ENCODE results near the gene ANXA11.
"Not testable (repeated sequence)": the region's sequence is repeated elsewhere in the genome, so short reads cannot be mapped to it uniquely, and the experiment has no call there.

ANXA11 gene

DNA sequence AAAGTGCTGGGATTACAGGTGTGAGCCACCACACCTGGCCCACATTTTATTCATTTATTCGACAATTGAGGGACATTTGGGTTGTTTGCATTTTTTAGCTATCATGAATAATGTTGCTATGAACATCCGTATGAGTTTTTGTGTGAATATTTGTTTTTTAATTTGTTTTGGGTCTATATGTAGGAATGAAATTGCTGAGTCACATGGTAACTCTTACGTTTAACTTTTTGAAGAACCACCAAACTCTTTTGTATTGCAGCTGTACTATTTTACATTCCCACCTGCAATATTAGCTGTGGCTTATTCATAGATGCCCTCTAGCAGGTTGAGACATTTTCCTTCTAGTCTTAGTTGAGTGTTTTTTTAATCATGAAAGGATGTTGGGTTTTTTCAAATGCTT, 58.4 kb downstream of the ANXA11 start:
- no peak for DNase-seq (ENCODE audit: low read depth in 2 of 2, low spot score in 1 of 2)

DNA sequence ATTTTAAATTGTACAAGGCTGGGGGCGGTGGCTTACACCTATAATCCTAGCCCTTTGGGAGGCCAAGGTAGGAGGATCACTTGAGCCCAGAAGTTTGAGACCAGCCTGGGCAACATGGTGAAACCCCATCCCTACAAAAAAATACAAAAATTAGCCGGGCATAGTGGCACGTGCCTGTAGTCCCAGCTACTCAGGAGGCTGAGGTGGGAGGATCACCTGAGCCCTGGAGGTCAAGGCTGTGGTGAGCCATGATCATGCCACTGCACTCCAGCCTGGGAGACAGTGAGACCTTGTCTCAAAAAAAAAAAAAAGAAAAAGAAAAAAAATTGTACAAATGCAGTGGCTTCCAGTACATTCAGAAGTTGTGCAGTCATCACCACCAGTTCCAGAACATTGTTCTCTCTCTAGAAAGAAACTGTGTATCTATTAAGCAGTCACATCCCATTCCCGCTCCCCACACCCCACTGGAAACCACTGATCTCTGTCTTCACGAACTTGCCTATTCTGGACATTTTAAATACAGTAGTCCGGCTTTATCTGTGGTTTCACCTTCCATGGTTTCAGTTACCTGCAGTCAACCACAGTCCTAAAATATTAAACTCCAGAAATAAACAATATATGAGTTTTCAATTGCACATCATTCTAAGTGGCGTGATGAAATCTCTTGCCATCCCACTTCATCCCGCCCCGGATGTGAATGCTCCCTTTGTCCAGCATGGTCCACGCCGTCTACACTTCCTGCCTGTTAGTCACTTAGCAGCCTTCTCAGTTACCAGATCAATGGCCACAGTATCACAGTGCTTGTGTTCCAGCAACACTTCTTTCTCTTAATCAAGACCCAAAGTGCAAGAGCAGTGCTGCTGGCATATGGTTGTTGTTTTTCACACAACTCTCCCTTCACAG, 59.7 kb downstream of the ANXA11 start:
- DNase-seq (ENCODE audit: low read depth in 2 of 2, low spot score in 1 of 2), result not testable (repeated sequence)

DNA sequence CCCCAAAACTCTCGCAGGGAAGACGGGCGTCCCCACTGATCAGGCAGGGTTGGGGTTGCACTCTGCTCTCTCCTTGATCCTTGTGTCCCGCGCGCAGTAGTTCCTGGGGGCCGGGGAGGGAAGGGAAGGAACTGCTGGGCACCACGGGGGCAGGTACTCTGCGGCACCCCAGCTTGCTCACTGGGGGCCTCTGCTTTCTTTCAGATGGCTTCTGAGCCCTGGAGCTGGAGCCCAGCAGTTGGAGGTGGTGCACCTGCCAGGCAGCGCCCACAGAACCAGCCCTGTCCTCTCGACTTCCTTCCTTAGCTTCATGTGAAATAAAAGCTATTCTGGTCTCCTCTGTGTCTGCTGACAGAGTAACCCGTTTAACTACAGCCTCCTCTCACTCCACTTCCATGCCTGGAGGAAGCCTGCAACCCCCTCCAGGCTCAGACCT, 60.6 kb downstream of the ANXA11 start:
- DNase-seq (ENCODE audit: low read depth in 2 of 2, low spot score in 1 of 2), result no peak

DNA sequence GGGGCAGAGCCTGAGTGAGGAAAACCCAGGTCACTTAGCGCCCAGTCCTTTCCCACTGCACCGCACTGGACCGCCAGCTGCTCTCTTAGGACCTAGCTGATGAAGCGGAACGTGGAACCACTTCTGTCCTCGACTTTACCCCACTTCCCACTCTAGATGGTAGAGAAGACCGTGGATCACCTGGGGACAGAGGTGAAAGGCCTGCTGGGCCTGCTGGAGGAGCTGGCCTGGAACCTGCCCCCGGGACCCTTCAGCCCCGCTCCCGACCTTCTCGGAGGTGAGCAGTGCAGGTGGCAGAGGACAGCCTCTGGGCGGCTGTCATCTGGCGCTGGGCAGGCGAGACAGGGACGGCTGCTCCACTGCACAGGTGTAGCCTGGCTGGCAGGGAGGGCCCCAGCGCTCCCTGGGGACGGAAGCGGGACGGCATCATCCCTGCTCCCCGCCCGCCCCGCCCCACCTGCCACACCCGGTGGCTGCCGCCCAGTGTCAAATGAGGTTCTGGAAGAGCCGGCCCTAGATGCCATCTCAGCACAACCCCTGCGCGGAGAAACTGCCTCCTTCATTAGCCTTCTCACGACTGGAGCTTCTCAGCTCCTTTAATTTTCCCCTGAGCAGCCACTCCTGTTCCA, 61.2 kb downstream of the ANXA11 start:
- DNase-seq (ENCODE audit: low read depth in 2 of 2, low spot score in 1 of 2), result no peak

DNA sequence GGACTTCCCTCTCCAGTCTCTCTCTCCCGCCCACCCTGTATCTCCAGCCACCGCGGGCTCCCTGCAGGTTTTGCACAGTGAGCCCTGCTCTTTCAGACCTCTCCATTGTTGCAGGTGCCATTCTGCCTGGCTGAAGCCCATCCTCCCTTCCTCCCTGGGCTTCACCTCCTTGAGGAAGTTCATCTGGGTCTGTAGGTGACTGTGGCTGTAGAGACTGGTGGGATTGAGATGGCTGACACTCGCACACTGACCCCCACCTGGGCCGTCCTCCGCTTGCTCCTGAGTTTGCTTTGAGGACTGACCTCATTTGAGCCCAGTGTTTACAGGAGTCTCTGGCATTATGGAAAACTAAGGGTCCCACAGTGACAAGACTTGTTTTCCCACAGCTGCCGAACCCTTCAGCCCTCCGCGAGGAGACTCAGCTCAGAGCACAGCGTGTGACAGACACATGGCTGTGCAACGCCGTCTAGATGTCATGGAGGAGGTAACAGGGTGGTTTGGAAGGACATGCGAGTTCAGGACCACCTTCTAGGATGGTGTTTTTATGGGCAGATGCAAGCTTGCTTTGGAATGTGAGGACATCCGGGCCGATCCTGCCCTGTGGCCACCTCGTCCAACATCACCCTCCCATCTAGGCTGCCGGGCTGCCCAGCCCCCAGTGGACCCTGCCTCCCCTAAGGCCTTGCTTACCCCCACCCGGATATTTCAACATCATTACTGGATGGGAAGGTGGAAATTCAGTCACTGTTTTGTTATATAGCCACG, 63.5 kb downstream of the ANXA11 start:
- DNase-seq (ENCODE audit: low read depth in 2 of 2, low spot score in 1 of 2), result no peak

DNA sequence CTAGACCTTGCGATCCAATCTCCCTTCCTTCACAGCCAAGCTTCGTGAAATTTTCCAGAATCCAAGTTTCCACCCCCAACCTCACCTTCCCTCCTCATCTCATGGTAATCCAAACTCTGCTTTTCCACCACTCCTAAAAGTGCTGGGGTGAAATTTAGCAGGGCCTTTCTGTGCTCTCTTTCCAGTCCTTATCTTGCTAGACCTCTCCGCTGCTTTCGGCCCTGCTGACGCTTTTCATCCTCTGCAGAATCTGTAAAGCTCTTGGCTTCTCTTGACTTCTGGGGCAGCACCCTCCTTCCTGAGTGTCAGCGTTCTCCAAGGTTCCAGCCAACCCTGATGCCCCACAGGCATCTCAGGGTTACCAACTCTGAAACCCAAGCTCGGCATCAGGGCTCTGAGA, 65.1 kb downstream of the ANXA11 start:
- DNase-seq (ENCODE audit: low read depth in 2 of 2, low spot score in 1 of 2), result no peak

DNA sequence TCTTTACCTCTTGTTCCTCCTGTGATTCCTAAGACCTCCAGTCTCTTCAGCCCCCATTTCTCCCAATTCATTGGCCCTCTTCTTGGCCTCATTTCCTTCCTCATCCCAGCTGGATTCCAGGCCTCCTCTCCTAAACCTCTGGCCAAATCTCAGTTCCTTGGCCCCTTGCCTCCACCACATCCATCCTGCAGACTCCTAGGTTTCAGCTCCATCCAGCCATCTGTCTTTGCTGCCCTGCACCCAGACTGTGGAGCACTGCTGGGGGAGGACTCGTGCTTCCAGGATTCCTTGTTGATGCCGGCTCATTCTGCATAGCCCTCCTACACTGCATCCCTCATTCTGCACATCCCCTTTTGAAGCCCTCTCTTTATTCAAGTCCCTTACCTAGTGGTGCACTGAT, 66.1 kb downstream of the ANXA11 start:
- no peak for DNase-seq (ENCODE audit: low read depth in 2 of 2, low spot score in 1 of 2)

DNA sequence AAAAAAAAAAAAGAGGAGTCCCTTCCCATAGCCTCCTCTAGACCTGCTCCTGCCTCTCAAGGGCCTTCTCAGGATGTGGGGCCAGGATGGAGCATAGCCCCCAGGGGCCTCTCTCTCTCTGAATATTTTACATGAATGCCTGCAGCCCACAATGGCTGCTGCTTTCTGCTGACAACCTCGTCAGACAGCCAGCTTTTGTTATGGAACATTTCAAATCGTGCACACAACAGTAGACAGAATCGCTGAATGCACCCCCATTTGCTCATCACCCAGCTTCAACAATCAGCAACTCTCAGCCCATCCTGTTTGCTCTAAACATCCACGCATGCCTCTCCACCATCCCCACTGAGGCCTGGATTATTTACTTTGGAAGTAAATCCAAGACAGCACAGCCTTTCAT, 67.4 kb downstream of the ANXA11 start:
- no peak for DNase-seq (ENCODE audit: low read depth in 2 of 2, low spot score in 1 of 2)

DNA sequence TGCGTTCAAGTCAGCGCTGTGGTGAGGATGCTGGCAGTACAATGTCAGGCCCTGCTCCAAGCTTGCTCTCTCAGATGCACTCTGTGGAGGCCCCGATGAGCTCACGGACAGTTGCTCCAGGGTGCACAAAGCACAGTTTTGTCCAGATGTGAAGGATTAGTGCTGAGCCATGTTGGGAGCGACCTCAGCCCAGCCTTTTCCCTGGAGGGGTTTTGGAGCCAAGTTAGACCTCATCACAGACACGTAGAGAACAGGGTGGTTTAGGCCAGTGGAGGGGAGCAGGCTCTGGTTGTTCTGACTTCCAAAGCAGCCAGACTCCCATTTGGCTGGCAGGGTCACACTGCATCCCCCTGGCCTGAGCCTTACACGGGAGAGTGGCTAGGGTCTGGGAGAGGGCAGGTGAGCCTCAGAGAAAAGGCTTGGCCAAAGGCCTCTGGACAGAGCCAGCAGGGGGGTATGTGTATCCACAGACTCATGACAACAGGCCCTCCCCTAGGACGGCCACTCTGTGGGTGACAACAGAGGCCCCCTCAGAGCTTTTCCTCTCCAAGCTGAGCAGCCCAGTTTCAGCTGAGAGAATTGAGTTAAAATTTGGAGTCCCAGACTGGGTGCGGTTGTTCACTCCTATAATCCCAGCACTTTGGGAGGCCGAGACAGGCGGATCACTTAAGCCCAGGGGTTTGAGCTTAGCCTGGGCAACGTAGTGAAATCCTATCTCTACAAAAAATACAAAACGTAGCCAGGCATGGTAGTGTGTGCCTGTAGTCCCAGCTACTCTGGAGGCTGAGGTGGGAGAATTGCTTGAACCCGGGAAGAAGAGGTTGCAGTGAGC, 68.1 kb downstream of the ANXA11 start:
- DNase-seq (ENCODE audit: low read depth in 2 of 2, low spot score in 1 of 2), result no peak

DNA sequence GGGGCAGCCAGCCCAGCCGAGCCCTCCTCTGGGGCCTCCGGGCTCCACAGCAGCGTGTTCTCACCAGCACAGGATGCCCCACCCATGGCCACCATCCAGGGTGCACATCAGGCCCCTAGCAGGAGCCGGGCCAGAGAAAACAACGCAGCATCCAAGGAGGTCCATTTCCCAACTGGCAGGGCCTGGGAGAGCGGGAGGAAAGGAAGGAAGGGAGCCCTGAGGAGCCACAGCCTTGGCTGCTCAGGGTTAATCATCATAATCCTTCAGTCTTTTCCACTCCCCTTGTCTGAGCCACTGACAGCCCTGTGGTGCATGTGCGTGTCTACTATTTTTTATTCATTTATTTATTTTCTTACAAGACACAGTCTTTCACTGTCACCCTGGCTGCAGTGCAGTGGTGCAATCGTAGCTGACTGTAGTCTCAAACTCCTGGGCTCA, 69.2 kb downstream of the ANXA11 start:
- DNase-seq (ENCODE audit: low read depth in 2 of 2, low spot score in 1 of 2), result no peak

DNA sequence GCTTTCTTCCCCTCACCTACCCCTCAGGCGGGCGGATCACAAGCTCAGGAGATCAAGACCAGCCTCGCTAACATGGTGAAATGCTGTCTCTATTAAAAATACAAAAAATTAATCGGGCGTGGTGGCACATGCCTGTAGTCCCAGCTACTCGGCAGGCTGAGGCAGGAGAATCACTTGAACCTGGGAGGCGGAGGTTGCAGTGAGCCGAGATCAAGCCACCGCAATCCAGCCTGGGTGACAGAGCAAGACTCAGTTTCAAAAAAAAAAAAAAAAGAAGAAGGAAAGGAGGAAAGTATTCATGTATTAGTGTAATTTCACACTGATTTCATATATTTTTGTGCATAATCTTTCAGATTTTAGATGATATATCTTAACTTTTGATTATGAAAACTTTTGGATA, 71.7 kb downstream of the ANXA11 start:
- DNase-seq (ENCODE audit: low read depth in 2 of 2, low spot score in 1 of 2), result not testable (repeated sequence)

DNA sequence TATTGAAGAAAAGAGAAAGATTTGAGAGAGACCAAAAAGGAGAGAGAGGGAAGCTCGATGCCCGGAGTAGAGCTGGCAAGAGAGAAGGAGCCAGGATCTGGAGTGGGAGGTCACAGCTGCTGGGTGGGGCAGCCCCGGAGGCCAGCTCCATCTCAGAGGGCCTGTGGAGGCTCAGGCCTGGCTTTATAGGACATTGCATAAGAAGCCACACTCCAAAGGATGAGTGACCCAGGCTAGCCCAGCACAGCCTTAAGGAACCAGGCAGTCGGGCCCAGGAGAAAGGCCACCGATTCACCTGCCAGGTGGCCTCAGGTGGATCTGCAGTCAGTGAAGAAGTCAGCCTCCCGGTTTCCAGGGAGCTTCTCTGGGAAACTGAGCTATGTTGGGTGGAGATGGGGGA, 72.1 kb downstream of the ANXA11 start:
- DNase-seq (ENCODE audit: low read depth in 2 of 2, low spot score in 1 of 2), result no peak

DNA sequence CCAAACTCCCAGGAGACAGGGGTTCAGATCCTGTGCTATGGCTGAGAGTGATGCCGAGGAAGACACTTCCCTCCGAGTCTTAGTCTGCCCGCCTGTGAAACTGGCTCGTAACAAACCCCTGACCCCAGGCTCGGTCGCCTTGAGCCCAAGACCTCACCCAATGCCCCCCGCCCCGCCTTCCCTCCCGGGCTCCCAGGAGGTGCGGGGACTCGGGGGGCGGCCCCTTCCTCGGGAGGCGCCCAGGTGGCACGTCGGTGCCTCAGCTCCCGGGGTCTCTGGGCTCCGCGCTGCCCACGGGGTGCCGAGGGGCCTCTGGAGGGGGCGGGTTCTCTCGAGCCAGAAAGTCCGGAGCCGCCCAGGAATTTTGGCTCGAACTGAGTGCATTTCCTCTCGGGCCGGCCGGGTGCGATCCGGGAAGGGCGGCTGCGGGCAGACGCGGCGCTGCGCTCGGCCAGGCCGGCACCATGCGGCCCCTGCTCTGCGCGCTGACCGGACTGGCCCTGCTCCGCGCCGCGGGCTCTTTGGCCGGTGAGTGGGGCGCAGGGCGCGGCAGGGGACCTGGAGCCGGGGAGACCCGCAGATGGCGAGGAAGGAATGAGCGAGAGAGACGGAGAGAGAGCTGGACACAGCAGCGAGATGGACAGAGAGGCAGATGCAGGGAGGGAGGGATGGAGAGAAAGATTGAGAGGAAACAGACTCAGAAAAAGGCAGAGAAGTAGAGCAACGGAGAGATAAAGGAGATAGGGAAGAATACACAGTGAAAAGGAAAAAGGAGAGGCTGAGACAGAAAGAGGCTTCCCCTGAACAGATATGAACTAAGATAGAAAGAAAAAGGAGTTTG, 72.8 kb downstream of the ANXA11 start, which contains the start of gene PLAC9:
Gene PLAC9 (plus strand): TSS at position 432 of the 841 bp plus-strand sequence. CDS start 33 bp downstream, at position 465.
- no peak for DNase-seq (ENCODE audit: low read depth in 2 of 2, low spot score in 1 of 2)

DNA sequence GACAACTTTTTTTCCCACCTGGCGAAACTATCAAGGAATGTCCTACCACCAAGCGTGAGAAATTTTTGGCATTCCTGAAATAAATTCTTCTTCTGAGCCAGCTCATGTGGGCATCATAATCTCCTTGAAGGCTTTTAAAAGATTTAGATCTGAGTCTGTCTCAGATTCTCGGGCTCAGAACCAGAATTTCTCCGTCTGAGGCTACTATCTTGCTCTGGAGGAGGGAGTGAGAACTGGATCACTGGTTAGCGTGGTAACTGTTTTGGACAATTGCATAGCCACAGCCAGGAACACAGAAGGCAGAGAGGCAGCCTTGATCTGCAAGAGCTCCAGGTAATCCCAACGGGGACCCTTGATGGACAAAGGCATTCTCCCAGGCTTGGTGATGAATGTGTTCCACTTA, 73.8 kb downstream of the ANXA11 start:
- DNase-seq (ENCODE audit: low read depth in 2 of 2, low spot score in 1 of 2), result no peak

DNA sequence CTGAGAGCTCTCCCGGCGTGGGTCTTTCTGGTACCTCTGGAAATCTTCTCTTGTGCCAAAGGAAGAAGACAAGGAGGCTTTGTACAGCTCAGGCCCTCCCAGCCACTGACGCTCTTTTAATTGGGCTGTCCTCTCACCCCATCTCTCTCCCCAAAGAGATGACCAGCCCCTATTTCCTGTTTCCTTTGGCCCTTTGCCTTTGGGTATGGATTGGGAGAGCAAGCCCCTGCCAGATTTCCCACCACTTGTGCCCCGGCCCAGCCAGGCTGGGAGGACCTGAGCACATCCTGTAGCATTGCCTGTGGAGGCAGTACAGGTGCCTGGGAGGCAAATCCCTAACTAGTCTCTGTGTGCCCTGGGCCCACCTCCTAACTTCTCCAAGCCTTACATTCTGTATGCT, 78.5 kb downstream of the ANXA11 start:
- no peak for DNase-seq (ENCODE audit: low read depth in 2 of 2, low spot score in 1 of 2)

DNA sequence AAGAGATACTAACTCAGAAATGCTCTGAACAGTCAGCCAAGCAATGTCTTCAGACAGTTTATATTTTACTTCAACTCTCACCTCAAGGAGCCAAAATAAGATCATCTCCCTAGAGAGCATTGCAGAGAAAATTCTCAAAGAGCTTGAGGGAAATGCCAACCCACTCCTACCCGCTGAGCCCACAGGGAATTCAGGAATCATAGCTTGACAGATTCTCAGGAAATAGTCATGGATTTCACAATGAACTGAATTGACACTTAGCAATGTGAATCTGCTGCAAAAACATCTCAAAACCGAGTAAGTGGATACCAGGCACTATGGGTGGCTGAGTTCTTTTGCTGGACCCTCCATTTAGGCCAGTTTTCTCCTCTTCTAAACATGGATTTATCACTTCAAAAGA, 82.6 kb downstream of the ANXA11 start:
- DNase-seq (ENCODE audit: low read depth in 2 of 2, low spot score in 1 of 2), result no peak

DNA sequence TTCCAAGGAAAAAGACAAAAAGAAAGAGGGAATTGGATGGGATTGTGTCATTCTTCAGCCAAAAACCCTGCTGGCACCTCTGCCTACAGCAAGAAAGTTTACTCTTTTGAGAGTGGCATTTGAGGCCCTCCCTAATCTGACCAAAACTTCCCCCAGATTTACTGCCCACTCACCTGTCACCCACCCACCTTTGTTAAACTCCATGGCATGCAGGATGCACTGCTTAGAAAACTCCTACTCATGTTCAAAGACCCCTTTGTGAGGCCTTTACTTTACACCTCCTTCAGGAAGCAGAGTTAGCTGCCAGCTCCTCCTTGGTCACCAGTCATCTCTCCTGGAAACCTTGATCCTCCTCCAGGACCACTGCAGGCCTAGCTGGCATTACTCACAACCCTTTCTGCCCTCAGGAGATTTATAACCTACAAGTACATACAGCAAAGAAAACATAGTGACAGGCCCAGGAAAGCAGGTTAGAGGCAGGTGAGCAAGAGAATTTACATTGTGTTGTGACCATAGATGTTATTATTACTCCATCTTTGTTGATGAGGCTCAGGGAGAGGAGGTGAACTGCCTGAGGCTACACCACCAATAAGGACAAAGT, 83.1 kb downstream of the ANXA11 start:
- no peak for DNase-seq (ENCODE audit: low read depth in 2 of 2, low spot score in 1 of 2)

DNA sequence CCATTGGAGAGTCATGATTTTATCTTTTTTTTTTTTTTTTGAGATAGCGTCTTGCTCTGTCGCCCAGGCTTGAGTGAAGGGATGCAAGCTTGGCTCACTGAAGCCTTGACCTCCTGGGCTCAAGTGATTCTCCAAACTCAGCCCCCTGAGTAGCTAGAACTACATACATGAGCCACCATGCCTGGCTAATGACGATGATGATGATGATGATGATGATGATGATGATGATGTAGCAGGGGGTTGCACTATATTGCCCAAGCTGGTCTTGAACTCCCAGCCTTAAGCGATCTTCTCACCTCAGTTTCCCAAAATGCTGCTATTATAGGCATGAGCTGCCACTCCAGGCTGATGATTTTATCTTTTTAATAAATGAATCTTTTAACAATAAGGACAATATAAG, 86.7 kb downstream of the ANXA11 start:
- DNase-seq (ENCODE audit: low read depth in 2 of 2, low spot score in 1 of 2), result no peak

DNA sequence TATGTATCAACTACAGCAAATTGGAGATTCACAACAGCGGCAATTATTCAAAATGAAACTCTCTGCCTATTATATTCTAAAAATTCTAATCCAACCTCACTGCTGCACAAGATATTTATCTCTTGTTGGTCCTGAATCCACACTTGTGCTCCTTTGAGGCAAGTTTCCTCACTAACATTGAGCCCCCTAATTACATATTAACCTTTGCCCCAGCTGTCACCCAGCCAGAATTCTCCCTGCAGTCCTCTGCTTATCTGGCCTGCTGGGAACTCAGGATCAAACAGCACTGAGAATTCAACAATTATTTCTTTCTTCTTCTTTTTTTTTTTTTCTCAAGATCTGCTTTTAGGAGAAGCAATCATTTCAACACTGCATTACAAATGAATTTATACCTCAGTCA, 94.4 kb downstream of the ANXA11 start:
- no peak for DNase-seq (ENCODE audit: low read depth in 2 of 2, low spot score in 1 of 2)

All from stimulated activated CD8-positive, alpha-beta memory T cell treated with anti-CD3 and anti-CD28 coated beads, Interleukin-4, amount 100 ng/mL, for 1 hour (primary cell).